ENCODE measurements around the gene UBL4A.

DNA sequence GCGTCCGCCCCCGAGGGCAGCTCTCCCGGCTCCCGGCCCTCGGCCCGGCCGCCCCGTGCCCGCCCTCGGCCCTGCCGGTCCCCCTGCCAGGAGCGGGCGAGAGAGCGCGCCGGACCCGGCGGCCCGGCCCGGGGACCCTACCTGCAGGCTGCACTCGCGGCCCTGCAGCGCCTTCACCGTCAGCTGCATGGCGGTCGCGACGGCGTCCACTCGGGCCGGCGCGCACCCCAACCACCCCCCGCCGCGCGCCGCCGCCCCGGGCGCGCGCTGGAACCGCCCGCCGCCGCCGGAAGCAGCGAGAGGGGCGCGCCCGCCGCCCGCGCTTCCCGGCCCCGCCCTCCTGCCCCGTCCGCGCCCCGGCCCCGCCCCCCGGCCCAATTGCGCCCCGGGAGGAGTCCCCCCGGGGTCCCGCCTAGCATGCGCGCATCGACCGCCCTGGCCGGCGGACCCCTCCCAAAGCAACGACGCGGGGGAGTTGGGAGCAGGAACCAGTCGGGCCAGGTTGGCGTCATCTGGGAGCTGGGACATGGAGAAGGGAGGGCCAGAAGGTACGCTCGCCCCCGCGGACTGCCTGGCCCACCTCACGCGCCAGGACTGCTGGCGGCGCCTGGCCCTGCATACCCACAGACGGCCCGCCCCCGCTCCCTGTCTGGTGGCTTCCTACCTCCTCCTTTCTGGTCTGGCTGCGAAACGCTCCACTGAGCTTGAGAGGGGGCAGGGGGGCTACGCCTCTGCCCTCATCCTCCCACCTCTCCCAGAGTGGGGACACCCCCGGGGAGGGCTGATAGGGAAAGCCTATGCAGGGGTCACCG lies at the start of gene UBL4A:
- TF ChIP-seq CTCF (conservative IDR thresholded peaks at IDR 0.05; ENCODE audit: low read depth, low read length), result no peak
- no peak for TF ChIP-seq EZH2 (IDR thresholded peaks at IDR 0.05; ENCODE audit: borderline replicate concordance, low read depth, low read length, poor library complexity, severe bottlenecking)

All from A673 (cell line).